Gastroesophageal sphincter (tissue), 3 donors: ENCODE results near the gene OR56B1.

Experiments used
- EP300 ChIP-seq: sonication (generic); formaldehyde crosslinking; IDR thresholded peaks from one replicate; pipeline ENCODE4 v1.6.1; 2017; ENCODE audit warnings: antibody characterized with exemption, mild to moderate bottlenecking
- POLR2A ChIP-seq, 2 donors: fragments of 450-650 bp; IDR thresholded peaks; one replicate each; pipeline ENCODE4 v1.6.1; 2017; ENCODE audit warnings: antibody characterized with exemption in 2 of 2, mild to moderate bottlenecking in 2 of 2, moderate library complexity in 1 of 2
- POLR2AphosphoS5 ChIP-seq: sonication (generic); formaldehyde crosslinking; IDR thresholded peaks from one replicate; pipeline ENCODE4 v1.6.1; 2017; ENCODE audit warnings: antibody characterized with exemption
- TF ChIP-seq, protein P1 (sequence below), 4 experiments: fragments of 200-600 bp in 2 of 4; fragments of 450-650 bp in 2 of 4; sonication (generic) in 1 of 4; IDR thresholded peaks; one replicate each; pipeline ENCODE4 v1.5.1; 2017 to 2019; ENCODE audit warnings: antibody characterized with exemption in 4 of 4, mild to moderate bottlenecking in 2 of 4, moderate library complexity in 2 of 4

DNA sequence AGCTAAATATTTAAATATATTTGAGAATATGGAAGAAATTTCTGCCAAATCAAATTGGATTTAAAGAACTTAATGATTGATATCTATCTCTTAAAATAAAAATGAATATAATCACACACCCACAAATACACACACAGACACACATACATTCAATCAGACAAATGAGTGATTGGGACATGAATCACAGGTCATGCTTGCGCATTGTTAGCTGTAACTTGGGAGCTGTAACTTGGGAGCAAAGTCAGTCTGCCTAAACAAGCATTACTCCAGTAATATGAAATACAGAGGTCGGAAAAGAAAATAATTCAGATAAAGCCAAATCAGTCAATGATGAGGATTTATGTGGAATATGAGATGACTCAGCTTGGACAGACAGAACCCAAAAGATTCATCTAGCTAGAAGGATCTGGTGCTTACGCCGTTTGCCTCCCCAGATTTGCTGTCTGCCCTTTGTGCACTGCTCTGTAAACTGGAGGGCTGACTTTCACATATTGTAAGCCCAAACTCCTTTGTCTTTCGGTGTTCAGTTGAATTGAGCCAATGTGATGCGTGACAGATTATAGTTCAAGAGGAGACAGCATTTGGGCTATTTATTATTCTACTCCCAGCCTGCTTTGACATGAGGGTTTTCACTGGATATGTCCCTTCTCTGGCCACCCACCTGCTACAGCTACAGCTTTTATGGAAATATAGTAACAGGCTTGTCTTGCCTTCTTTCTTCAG is 1.6 kb downstream of the OR56B1 start:
- TF ChIP-seq, protein P1, sequence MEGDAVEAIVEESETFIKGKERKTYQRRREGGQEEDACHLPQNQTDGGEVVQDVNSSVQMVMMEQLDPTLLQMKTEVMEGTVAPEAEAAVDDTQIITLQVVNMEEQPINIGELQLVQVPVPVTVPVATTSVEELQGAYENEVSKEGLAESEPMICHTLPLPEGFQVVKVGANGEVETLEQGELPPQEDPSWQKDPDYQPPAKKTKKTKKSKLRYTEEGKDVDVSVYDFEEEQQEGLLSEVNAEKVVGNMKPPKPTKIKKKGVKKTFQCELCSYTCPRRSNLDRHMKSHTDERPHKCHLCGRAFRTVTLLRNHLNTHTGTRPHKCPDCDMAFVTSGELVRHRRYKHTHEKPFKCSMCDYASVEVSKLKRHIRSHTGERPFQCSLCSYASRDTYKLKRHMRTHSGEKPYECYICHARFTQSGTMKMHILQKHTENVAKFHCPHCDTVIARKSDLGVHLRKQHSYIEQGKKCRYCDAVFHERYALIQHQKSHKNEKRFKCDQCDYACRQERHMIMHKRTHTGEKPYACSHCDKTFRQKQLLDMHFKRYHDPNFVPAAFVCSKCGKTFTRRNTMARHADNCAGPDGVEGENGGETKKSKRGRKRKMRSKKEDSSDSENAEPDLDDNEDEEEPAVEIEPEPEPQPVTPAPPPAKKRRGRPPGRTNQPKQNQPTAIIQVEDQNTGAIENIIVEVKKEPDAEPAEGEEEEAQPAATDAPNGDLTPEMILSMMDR (IDR thresholded peaks at IDR 0.05): no peak
- no peak for TF ChIP-seq EP300
- no peak for TF ChIP-seq POLR2A (IDR thresholded peaks at IDR 0.05)
- no peak for TF ChIP-seq POLR2AphosphoS5
